ENCODE data around the gene GABRG3.

DNA sequence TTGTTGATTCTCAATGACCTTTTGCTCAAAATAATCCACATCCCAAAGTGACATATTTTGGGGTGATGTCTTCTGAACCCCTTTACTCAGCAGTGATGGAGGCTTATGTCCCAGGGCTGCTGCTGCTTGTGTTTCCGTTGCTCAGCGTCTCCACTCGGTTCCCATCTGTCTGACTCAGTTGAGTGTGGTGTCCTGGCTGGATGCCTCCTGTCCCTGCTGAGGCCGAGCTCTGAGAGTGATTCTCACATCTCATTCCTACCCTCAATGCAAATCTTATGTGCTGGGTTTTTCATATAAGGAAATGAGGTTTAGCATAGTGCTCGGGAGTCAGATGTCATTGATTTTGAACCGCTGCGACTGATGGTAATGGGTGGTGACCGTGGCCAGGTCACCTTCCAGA lies 247.4 kb downstream of the GABRG3 start:
- TF ChIP-seq, protein P1, sequence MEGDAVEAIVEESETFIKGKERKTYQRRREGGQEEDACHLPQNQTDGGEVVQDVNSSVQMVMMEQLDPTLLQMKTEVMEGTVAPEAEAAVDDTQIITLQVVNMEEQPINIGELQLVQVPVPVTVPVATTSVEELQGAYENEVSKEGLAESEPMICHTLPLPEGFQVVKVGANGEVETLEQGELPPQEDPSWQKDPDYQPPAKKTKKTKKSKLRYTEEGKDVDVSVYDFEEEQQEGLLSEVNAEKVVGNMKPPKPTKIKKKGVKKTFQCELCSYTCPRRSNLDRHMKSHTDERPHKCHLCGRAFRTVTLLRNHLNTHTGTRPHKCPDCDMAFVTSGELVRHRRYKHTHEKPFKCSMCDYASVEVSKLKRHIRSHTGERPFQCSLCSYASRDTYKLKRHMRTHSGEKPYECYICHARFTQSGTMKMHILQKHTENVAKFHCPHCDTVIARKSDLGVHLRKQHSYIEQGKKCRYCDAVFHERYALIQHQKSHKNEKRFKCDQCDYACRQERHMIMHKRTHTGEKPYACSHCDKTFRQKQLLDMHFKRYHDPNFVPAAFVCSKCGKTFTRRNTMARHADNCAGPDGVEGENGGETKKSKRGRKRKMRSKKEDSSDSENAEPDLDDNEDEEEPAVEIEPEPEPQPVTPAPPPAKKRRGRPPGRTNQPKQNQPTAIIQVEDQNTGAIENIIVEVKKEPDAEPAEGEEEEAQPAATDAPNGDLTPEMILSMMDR (IDR thresholded peaks at IDR 0.05; ENCODE audit: insufficient read depth, low read length, poor library complexity, severe bottlenecking): no peak
- no peak for TF ChIP-seq EZH2phosphoT487 (conservative IDR thresholded peaks at IDR 0.05; ENCODE audit: low read length)
